OCI-M2 (cell line): Measurements from ENCODE around the gene C1QTNF2.

ENCODE experiments used
- DNase-seq: peaks from one replicate; lab custom pipeline; 2025; ENCODE audit not compliant: unreplicated experiment; lab: John Stamatoyannopoulos, UW

Gene C1QTNF2

DNA sequence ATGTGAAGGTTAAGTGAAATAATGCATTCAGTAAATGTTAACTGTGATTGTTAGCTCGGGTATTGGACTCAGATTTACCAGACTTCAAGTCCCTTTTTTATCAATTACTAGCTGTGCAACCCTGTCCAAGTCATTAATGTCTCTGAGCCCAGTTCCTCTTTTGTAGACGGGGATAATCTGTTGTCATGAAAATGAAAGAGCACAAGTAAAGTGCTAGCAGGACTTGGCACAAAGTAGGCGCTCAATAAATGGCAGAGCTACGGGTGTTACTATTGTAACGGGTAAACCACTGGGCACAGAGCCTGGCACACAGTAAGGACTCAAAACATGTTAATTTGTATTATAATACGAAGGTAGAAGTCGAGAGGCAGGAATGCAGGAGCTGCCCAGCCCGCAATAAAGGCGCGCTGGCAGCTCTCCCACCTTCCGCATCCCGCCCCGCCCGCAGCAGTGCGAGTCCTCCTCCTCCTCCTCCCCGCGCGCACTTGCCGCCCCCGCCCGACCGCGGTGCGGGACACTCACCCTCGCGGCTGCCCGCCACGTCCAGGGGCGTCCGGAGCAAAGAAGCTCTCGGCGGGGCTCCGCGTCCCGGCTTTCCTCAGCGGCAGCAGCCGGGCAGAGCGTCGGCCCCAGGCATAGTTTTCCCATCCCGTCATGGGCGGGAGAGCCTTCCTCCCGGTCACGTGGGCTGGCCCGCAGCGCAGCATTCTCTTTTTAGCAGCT, at the start of gene C1QTNF2:
C1QTNF2 (minus strand) TSS at position 637 of the 723 bp plus-strand sequence. CDS start 15,615 bp downstream, outside the sequence.
- no peak for DNase-seq

- no peak for DNase-seq
Observed at GRCh38 chr5:160420331-160420610, 49.8 kb upstream of the C1QTNF2 start.

DNA sequence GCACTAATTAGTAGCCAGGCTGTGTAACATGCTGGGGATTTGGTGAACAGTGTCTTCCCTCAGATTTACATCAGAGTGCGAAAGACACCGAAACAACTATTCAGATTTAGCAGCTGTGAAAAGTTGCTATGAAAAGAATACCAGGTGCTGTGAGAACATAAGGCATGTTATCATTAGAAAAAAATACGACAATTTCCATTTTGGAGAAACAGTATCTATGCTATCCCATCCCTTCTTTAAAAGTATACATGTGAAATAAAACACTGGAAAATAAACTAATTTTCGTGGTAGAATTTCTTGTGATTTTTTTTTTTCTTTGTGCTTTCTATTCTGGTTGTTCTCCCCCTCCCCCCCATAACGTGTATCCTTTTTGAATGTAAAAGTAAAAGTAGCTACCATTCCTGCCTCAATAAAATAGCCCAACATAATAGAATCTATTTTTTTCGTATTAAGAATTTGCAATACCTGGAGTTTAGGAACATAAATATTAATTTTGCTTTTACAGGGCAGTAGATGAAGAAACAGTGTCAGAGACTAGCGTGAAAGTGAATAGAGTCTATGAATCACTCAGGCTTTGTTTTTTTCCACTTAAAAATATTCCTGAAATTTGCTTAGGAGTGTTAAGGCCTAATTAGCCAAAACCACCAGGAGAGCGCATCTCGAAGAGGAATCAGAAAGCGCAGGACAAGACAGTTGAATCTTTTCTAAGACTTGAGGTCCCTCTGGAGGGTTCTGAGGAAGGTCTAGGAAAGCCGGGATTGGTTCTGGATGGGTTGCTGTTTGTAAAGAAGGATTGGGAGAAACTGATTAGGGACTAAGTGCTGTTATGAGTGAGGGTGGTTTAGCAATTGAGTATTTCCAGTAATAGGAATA, 49.3 kb upstream of the C1QTNF2 start:
- DNase-seq, result no peak

- peak; percentile 40 for DNase-seq
Observed at GRCh38 chr5:160418561-160419457, 48.4 kb upstream of the C1QTNF2 start, which contains the start of gene SLU7. TSS of gene SLU7 (minus strand) at chr5:160419081. CDS start at chr5:160415294, 3,787 bp downstream.

- DNase-seq, result peak; percentile 34
Observed at GRCh38 chr5:160399402-160400353, 29.3 kb upstream of the C1QTNF2 start, which contains the start of gene FAM200C. TSS of gene FAM200C (minus strand) at chr5:160400054. CDS start at chr5:160395490, 4,564 bp downstream.

GRCh38 chr5:160398806-160399205, 28.4 kb upstream of the C1QTNF2 start:
- no peak for DNase-seq

GRCh38 chr5:160397492-160397891, 27.1 kb upstream of the C1QTNF2 start:
- DNase-seq, result no peak

- no peak for DNase-seq
Observed at GRCh38 chr5:160395111-160395510, 24.7 kb upstream of the C1QTNF2 start.

GRCh38 chr5:160390787-160391696, 20.6 kb upstream of the C1QTNF2 start:
- no peak for DNase-seq

DNA sequence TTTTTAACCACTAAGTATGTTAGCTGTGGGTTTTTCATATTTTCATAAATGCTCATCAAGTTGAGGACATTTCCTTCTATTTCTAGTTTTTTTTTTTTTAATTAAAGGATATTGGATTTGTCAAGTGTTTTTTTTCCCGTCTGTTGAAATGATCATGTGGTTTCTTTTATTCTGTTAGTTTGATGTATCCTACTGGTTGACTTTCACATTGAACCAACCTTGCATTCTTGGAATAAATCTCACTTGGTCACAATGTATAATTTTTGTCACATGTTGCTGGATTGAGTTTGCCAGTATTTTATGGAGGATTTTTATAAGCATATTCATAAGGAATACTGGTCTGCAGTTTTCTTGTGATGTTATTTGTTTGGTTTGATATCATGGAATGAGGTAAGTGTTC, 17.0 kb upstream of the C1QTNF2 start:
- no peak for DNase-seq

DNA sequence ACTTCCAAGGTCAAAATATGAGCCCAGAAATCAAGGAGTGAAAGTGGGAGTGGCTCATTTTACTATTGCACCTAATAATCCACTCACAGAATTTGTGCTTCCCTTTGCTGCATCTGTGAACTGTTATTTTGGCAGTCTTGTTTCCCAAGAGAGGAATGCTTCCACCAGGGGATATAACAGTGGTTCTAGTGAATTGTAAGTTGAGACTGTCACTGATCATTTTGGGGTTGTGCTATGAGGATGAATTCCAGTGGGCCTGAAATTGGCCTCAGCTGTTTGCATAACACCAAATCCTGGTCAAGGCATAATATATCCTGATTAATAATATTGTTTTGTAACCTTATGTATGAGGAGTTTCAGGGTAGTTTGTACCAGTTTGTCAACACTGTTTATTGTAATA, 15.1 kb upstream of the C1QTNF2 start:
- DNase-seq, result no peak

- no peak for DNase-seq
Observed at GRCh38 chr5:160384681-160385080, 14.3 kb upstream of the C1QTNF2 start.

- no peak for DNase-seq
Observed at GRCh38 chr5:160382346-160382745, 11.9 kb upstream of the C1QTNF2 start.

DNA sequence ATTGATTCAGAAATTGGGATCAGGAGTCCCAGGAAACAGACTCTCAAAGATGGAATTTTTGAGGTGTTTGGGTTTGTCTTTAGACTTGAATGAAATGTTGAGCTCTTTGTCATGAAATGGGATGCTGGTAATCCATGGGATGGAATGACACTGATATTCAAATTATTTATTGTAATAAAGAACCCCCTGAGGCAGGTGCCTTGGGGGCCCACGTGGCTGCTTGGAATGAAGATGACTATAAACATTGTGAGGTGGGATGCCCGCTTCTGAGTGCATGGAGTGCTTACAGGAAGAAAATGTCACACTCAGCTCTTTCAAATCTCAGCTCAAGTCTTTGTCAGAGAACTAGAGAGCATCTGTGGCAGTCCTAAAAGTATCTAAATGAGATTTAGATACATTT, 9.6 kb upstream of the C1QTNF2 start:
- no peak for DNase-seq

GRCh38 chr5:160379511-160379910, 9.1 kb upstream of the C1QTNF2 start:
- no peak for DNase-seq

DNA sequence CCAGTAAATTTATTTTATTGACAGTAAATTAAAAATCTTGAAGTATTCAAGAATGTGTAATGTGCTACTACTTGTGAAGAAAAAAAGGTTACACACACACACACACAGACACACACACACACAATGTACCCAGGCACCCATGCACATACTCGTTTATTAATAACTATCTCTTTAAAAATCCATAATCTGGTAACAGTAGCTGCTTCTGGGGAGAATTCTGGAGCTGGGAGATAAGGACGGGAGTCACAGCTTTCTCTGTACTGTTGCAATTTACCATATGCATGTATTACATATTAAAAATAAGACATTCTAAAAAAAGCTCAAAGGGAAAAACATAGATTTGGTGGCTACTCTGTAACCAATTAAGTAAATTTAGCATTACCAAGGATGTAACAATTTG, 7.9 kb upstream of the C1QTNF2 start:
- DNase-seq, result no peak

- no peak for DNase-seq
Observed at GRCh38 chr5:160377651-160378050, 7.2 kb upstream of the C1QTNF2 start.

GRCh38 chr5:160376416-160376815, 6.0 kb upstream of the C1QTNF2 start:
- DNase-seq, result no peak

- DNase-seq, result no peak
Observed at GRCh38 chr5:160375701-160376100, 5.3 kb upstream of the C1QTNF2 start.
